Thyroid gland (tissue), 4 donors: ENCODE results near the gene ALMS1. TPM values are rescaled to one million over a fixed set of nuclear protein-coding genes. Genes with fewer than 3 reads are reported as not detected.

Experiments used
- DNase-seq, 2 donors: peaks; one replicate each; pipeline ENCODE4 v3.0.0-alpha.2; 2019
- H3K27ac ChIP-seq, 3 donors: fragments of 200-600 bp; sonication (generic); 1 replicate in 2 of 3; 2 replicates in 1 of 3; pipeline ENCODE4 v1.5.1; 2016 to 2019; ENCODE audit warnings: mild to moderate bottlenecking in 1 of 3, moderate library complexity in 1 of 3
- H3K27me3 ChIP-seq: fragments of 200-600 bp; sonication (generic); one replicate; pipeline ENCODE4 v1.5.1; 2019
- H3K36me3 ChIP-seq, 2 donors: fragments of 200-600 bp; sonication (generic); one replicate each; pipeline ENCODE4 v1.5.1; 2016 to 2019
- H3K4me1 ChIP-seq, 2 donors: fragments of 200-600 bp; sonication (generic); one replicate each; pipeline ENCODE4 v1.5.1; 2017 to 2019
- H3K4me3 ChIP-seq, 3 donors: fragments of 200-600 bp; sonication (generic); replicated peaks in 1 of 3; 1 replicate in 2 of 3; 2 replicates in 1 of 3; pipeline ENCODE4 v1.5.1; 2016; ENCODE audit warnings: mild to moderate bottlenecking in 1 of 3
- H3K9me3 ChIP-seq: fragments of 200-600 bp; sonication (generic); one replicate; pipeline ENCODE4 v1.5.1; 2017
- POLR2A ChIP-seq, 2 donors: fragments of 450-650 bp; IDR thresholded peaks; one replicate each; pipeline ENCODE4 v1.6.1; 2017; ENCODE audit warnings: antibody characterized with exemption in 2 of 2, mild to moderate bottlenecking in 2 of 2, moderate library complexity in 1 of 2
- WGBS, 2 donors: methylation state at CpG; one replicate each; pipeline ENCODE4 v1.1.5; 2017; 5-methylcytosine and 5-hydroxymethylcytosine counted together
- intact Hi-C: fragments of 100-400 bp; cut with DNase I; formaldehyde crosslinking; loops from one replicate; pipeline ENCODE4 v1.15.1; 2023
- total RNA-seq, 4 donors: library from RNA; depleted of rRNA; stranded (reverse); fragments of >200 nt; gene quantifications; one replicate each; pipeline ENCODE4 v1.2.3, GENCODE V29; 2016
- TF ChIP-seq, protein P1 (sequence below), 6 experiments: fragments of 200-600 bp in 3 of 6; fragments of 450-650 bp in 3 of 6; sonication (generic) in 3 of 6; IDR thresholded peaks; one replicate each; pipeline ENCODE4 v1.5.1; 2016 to 2019; ENCODE audit warnings: antibody characterized with exemption in 6 of 6, mild to moderate bottlenecking in 2 of 6, inconsistent platforms in 1 of 6, moderate library complexity in 1 of 6

ALMS1 gene
- total RNA-seq, 4 donors from 2014 or later: 38.7 to 66.6 (median 44.4) TPM

DNA sequence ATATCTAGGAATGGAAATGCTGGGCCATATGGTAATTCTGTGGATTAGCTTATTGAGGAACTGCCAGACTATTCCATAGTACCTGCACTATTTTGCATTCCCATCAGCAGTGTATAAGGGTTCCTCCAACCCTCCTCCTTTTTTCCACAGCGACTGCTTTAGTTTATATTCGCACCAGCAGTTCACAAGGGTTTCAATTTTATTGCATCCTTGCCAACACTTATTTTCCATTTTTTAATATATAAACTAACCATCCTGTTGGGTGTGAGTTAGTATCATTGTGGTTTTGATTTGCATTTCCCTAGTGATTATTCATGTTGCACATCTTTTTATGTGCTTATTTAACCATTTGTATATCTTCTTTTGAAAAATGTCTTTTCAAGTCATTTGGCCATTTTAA lies 189.6 kb downstream of the ALMS1 start:
- no peaks in the 10 kb centered on the region for H3K4me1 ChIP-seq
- no peaks in the 10 kb centered on the region for H3K36me3 ChIP-seq

DNA sequence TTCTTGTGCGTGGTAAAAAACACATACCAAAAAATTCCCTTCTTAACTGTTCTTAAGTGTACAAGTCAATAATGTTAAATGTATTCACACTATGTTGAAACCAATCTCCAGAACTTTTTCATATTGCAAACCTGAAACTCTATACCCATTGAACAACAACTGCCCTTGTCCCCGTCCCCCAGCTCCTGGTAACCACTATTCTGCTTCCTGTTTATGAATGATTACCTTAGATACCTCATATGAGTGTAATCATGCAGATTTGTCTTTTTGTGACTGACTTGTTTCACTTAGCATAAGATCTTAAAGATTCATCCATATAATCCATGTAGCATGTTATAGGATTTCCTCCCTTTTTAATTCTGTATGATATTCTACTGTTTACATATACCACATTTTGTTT lies 196.7 kb downstream of the ALMS1 start:
- H3K36me3 ChIP-seq: no peaks in the 10 kb centered on the region
- DNase-seq: no peak
- H3K27ac ChIP-seq: no peak overlapping the region
- no peaks in the 10 kb centered on the region for H3K9me3 ChIP-seq
- 89 to 97% methylated on average over 2 of the region's 2 CpGs for WGBS, 2 donors
- intact Hi-C loops: no loop called here
- TF ChIP-seq, protein P1, sequence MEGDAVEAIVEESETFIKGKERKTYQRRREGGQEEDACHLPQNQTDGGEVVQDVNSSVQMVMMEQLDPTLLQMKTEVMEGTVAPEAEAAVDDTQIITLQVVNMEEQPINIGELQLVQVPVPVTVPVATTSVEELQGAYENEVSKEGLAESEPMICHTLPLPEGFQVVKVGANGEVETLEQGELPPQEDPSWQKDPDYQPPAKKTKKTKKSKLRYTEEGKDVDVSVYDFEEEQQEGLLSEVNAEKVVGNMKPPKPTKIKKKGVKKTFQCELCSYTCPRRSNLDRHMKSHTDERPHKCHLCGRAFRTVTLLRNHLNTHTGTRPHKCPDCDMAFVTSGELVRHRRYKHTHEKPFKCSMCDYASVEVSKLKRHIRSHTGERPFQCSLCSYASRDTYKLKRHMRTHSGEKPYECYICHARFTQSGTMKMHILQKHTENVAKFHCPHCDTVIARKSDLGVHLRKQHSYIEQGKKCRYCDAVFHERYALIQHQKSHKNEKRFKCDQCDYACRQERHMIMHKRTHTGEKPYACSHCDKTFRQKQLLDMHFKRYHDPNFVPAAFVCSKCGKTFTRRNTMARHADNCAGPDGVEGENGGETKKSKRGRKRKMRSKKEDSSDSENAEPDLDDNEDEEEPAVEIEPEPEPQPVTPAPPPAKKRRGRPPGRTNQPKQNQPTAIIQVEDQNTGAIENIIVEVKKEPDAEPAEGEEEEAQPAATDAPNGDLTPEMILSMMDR (IDR thresholded peaks at IDR 0.05): no peak
- no peak for TF ChIP-seq POLR2A (IDR thresholded peaks at IDR 0.05)
- H3K4me1 ChIP-seq: no peaks in the 10 kb centered on the region
- H3K4me3 ChIP-seq: no peak overlapping the region
- H3K27me3 ChIP-seq: no peaks in the 10 kb centered on the region

More for the DNA sequence above, 189.6 kb downstream of the ALMS1 start:
- TF ChIP-seq, protein P1 (IDR thresholded peaks at IDR 0.05): no peak
- TF ChIP-seq POLR2A (IDR thresholded peaks at IDR 0.05): no peak
- no peak overlapping the region for H3K4me3 ChIP-seq
- H3K27me3 ChIP-seq: no peaks in the 10 kb centered on the region
- intact Hi-C loops: no loop called here
- no peak for DNase-seq
- 84% methylated on average over 2 of the region's 2 CpGs for WGBS, 2 donors
- H3K27ac ChIP-seq: no peak overlapping the region
- no peaks in the 10 kb centered on the region for H3K9me3 ChIP-seq

DNA sequence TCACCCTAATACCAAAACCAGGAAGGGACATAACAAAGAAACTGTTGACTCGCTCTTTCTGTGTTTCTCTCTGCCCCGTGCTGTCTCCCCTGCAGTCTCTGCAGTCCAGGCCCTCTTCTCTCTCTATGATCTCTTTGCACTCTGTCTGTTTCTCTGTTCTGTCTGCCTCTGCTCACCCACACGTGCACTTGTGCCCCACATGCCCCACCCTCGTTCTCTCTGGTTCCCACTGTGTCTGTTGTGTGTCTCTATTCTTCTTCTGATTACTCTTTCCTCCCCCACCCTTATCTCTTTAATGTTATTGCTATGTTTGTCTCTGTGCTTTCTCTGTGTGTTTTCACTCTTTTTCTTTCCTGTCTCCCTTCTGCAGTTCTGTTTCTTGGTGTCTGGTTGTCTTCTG lies 202.5 kb downstream of the ALMS1 start:
- H3K27ac ChIP-seq: no peak overlapping the region
- H3K4me1 ChIP-seq: no peaks in the 10 kb centered on the region
- no peak for DNase-seq
- 67 to 72% methylated on average over 4 of the region's 4 CpGs for WGBS, 2 donors
- intact Hi-C loops: no loop called here
- H3K4me3 ChIP-seq: no peak overlapping the region
- no peaks in the 10 kb centered on the region for H3K36me3 ChIP-seq
- no peak for TF ChIP-seq POLR2A (IDR thresholded peaks at IDR 0.05)
- TF ChIP-seq, protein P1 (IDR thresholded peaks at IDR 0.05): no peak
- no peaks in the 10 kb centered on the region for H3K27me3 ChIP-seq
- no peaks in the 10 kb centered on the region for H3K9me3 ChIP-seq

DNA sequence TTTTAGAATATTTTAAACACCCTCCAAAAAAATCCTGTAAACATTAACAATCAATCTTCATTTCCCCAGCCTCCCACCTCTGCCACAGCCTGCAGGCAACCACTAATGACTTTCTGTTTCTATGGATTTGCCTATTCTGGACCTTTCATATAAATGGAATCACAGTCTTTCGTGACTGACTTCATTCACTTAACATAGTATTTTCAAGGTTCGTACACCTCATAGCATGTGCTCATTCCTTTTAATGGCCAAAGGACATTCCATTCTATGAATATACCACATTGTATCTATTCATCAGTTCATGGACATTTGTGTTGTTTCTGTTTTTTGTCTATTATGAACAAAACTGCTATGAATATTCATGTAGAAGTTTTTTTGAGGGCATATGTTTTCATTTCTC lies 208.0 kb downstream of the ALMS1 start:
- WGBS, 2 donors: 95 to 98% methylated on average over 2 of the region's 2 CpGs
- Histone ChIP-seq H3K9me3 (no peaks in the 10 kb centered on the region), H3K27me3 (no peaks in the 10 kb centered on the region), H3K36me3 (no peaks in the 10 kb centered on the region), H3K4me3 (no peak overlapping the region), H3K4me1 (no peaks in the 10 kb centered on the region), H3K27ac (no peak overlapping the region)
- TF ChIP-seq POLR2A (IDR thresholded peaks at IDR 0.05): no peak
- TF ChIP-seq, protein P1 (IDR thresholded peaks at IDR 0.05): no peak
- DNase-seq: no peak
- intact Hi-C loops: no loop called here

DNA sequence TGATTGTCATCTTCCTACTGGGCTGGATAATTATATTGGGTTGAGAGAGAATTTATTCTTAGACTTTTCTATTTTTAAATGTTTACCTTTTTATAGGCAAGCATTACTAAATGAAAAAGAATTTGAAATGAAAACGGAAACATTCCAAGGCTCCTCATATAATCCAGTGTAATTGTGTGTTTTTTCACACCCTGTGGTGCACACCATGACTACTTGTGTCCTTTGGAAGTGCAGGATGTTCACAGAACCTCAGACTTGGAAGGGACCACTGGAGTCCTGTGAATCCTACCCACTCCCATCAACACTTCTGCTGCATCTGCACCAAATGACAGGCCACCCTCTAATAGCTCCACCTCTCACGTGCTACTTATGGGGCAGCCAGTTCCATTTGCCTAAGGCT lies 208.6 kb downstream of the ALMS1 start:
- intact Hi-C loops: no loop called here
- no peaks in the 10 kb centered on the region for H3K4me1 ChIP-seq

More for the DNA sequence above, 208.6 kb downstream of the ALMS1 start:
- H3K4me3 ChIP-seq: no peak overlapping the region
- WGBS, 2 donors: 94 to 95% methylated on average over 2 of the region's 2 CpGs
- H3K9me3 ChIP-seq: no peaks in the 10 kb centered on the region
- no peak overlapping the region for H3K27ac ChIP-seq
- H3K36me3 ChIP-seq: no peaks in the 10 kb centered on the region
- TF ChIP-seq, protein P1 (IDR thresholded peaks at IDR 0.05): no peak
- no peak for TF ChIP-seq POLR2A (IDR thresholded peaks at IDR 0.05)
- DNase-seq: no peak
- H3K27me3 ChIP-seq: no peaks in the 10 kb centered on the region
